ENCODE data around the gene SARDH. TPM values are rescaled to one million over a fixed set of nuclear protein-coding genes. Genes with fewer than 3 reads are reported as not detected.

Gene SARDH
- total RNA-seq, 1 experiment from 2014 or later, result 5.6 TPM

GRCh38 chr9:133656211-133657119 lies 81.7 kb downstream of the SARDH start:
- Histone ChIP-seq H3K27ac (ENCODE audit: low read depth, low read length) (no peak overlapping the region), H3K36me3 (ENCODE audit: control insufficient read depth in 1 of 2, insufficient read depth in 2 of 2, low read length in 2 of 2) (no peaks in the 10 kb centered on the region), H3K27me3 (ENCODE audit: insufficient read depth, low read length) (no peaks in the 10 kb centered on the region), H4K20me1 (ENCODE audit: insufficient read depth) (no peaks in the 10 kb centered on the region), H3K9me3 (ENCODE audit: control insufficient read depth in 1 of 2, insufficient read depth in 1 of 2, low read depth in 1 of 2, low read length in 2 of 2) (no peaks in the 10 kb centered on the region), H3K79me2 (ENCODE audit: insufficient read depth, low read length) (no peaks in the 10 kb centered on the region), H2AFZ (ENCODE audit: low read depth, low read length, poor library complexity, severe bottlenecking) (no peak overlapping the region), H3K4me3 (replicated peaks in 1 of 2; ENCODE audit: low read depth in 1 of 2, low read length in 2 of 2) (no peak overlapping the region), H3K4me2 (ENCODE audit: low read length) (no peak overlapping the region), H3K9ac (ENCODE audit: low read length) (no peak overlapping the region), H3K9me2 (ENCODE audit: insufficient read depth) (no peaks in the 10 kb centered on the region), H3K4me1 (ENCODE audit: control insufficient read depth in 1 of 2, insufficient read depth in 2 of 2, low read length in 2 of 2) (peaks cover 17 to 20% of the 10 kb centered on the region in 2 experiments)
- ChIA-PET CTCF (no interaction called here), POLR2A (no interaction called here), RAD21 (ENCODE audit: low non-redundant PET in 1 of 2, low total read pairs in 2 of 2, uncharacterized antibody in 2 of 2, unreplicated experiment in 2 of 2) (no interaction called here)
- BruUV-seq (replicated peaks), result no TSS peak
- ATAC-seq (no peak), DNase-seq (ENCODE audit: low read depth, low spot score) (no peak)
- TF ChIP-seq SRF (IDR thresholded peaks at IDR 0.05; ENCODE audit: low read depth) (no peak), ZBTB33 (IDR thresholded peaks at IDR 0.05; ENCODE audit: extremely low read depth, insufficient replicate concordance, low read length) (no peak), CTCF (IDR thresholded peaks at IDR 0.05 in 2 of 3, conservative IDR thresholded peaks at IDR 0.05 in 1 of 3; ENCODE audit: borderline replicate concordance in 1 of 3, insufficient read depth in 1 of 3, low read depth in 2 of 3, low read length in 2 of 3) (no peak), ZNF274 (IDR thresholded peaks at IDR 0.05; ENCODE audit: low read depth, low read length) (no peak), POLR2A (IDR thresholded peaks at IDR 0.05; ENCODE audit: borderline replicate concordance, extremely low read depth, insufficient read depth, insufficient read length) (no peak), POLR2AphosphoS5 (IDR thresholded peaks at IDR 0.05; ENCODE audit: low read depth, low read length) (no peak)
- intact Hi-C loops (cut with micrococcal nuclease), result no loop called here

All from HCT116 (cell line).